NCI-H345 treated with DMSO at 0.1 percent for 48 hours (cell line): ENCODE results near the gene AP1AR.

Experiments
- DNase-seq: peaks from one replicate; lab custom pipeline; 2025; ENCODE audit not compliant: unreplicated experiment; lab: John Stamatoyannopoulos, UW

AP1AR gene

GRCh38 chr4:112222219-112222955 lies 9.2 kb upstream of the AP1AR start:
- no peak for DNase-seq

- DNase-seq = no peak
These were observed 6.4 kb upstream of the AP1AR start for GRCh38 chr4:112225157-112225556.

- DNase-seq = peak; percentile 85
These were observed 458 bp upstream of the AP1AR start for GRCh38 chr4:112230879-112231778.

GRCh38 chr4:112234952-112235609 lies 3.5 kb downstream of the AP1AR start:
- peak; percentile 3 for DNase-seq

- DNase-seq = no peak
These were observed 4.5 kb downstream of the AP1AR start for GRCh38 chr4:112236040-112236439.

- DNase-seq = no peak
These were observed 7.2 kb downstream of the AP1AR start for GRCh38 chr4:112238833-112239232.

GRCh38 chr4:112245383-112245782 lies 13.8 kb downstream of the AP1AR start:
- no peak for DNase-seq

GRCh38 chr4:112247021-112247420 lies 15.4 kb downstream of the AP1AR start:
- no peak for DNase-seq

GRCh38 chr4:112251019-112251643 lies 19.5 kb downstream of the AP1AR start:
- no peak for DNase-seq

GRCh38 chr4:112252234-112252633 lies 20.6 kb downstream of the AP1AR start:
- DNase-seq = no peak

GRCh38 chr4:112253382-112254000 lies 21.9 kb downstream of the AP1AR start:
- DNase-seq = no peak

- DNase-seq = no peak
These were observed 25.5 kb downstream of the AP1AR start for GRCh38 chr4:112257098-112257497.

- DNase-seq = no peak
These were observed 35.2 kb downstream of the AP1AR start for GRCh38 chr4:112266823-112267222.

- DNase-seq = no peak
These were observed 38.5 kb downstream of the AP1AR start for GRCh38 chr4:112270051-112270450.

GRCh38 chr4:112270640-112271421 lies 39.2 kb downstream of the AP1AR start:
- DNase-seq = no peak

- DNase-seq = no peak
These were observed 40.7 kb downstream of the AP1AR start for GRCh38 chr4:112272292-112272691.

- no peak for DNase-seq
These were observed 43.4 kb downstream of the AP1AR start for GRCh38 chr4:112274959-112275358.

- no peak for DNase-seq
These were observed 44.5 kb downstream of the AP1AR start for GRCh38 chr4:112276113-112276512.

GRCh38 chr4:112277220-112277619 lies 45.6 kb downstream of the AP1AR start:
- DNase-seq = no peak
